Heart left ventricle (tissue), 13 donors: Measurements from ENCODE around the gene CDC42.

Experiments
- POLR2A ChIP-seq, 2 donors: fragments of 450-650 bp; IDR thresholded peaks; one replicate each; pipeline ENCODE4 v1.6.1; 2017; ENCODE audit warnings: antibody characterized with exemption in 2 of 2, mild to moderate bottlenecking in 2 of 2, moderate library complexity in 2 of 2
- TF ChIP-seq, protein P1 (sequence below), 12 donors: fragments of 200-600 bp; sonication (generic) in 4 of 12; IDR thresholded peaks; one replicate each; pipeline versions ENCODE4 v1.5.0 to v1.8.0; 2018 to 2022; ENCODE audit warnings: antibody characterized with exemption in 12 of 12, mild to moderate bottlenecking in 5 of 12
- donor health status: ischemic (EF 13 %, LVEDD 7.1; RV severe dilation, severe dysfunction).
- donor health status: DM: no; HTN: yes; CAD: no.
- donor health status: DM: no; HTN: no; CAD: no.
- donor health status: ischemic (EF 25% LVEDD 6.9; RV normal size, moderate dysfunction).
- donor health status: ischemic (EF 25% LVEDD 5.7; RV mildly dilated, moderate dysfunction).
- donor health status: ischemic (EF 35%, LVEDD 5.7; RV mildly dilated, moderate dysfunction).
- donor health status: nonischemic (EF 11% LVEDD 7.7; RV severe dilation, severe dysfunction).
- donor health status: DM: yes; HTN: yes; CAD: no.
- donor health status: PGD.
- donor health status: ischemic (EF 29% LVEDD 5.4; RV normal size, mild dysfunction).
- donor health status: nonischemic (EF 23%, LVEDD 6.1; RV moderate dilation, normal function).

DNA sequence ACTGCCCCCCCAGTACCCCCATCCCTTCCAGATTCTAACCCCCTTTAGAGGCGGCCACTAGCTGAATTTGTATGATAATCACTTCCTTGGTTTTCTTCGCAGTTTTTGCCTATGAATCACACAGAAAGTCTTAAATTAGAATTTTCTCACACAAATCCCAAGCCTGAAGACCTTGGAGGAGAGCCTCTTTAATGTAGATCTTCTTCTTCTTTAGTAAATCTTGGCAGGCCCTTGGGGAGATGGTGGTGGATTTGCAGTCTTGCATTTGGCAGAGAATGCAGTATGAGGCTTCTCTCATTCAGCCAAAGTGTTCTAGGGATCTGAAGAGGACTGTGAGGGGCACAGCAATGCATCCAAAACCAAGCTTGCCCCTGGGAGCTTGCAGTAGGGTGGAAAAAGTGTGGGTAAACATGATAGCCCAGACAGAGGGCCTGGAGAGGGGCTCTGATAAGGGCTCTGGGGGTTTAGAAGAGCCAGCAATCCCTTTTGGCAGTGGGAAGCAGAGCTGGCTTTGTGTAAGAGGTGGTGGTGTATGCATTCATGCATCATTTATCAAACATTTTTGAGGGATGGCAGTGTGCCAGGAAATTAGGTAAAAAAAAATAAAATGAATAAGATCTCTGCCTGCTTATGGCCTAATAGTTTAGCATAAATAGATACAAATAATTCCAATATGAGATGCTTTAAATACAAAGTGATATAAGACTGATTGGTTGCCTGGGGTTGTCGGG, 7.7 kb upstream of the CDC42 start:
- TF ChIP-seq, protein P1, sequence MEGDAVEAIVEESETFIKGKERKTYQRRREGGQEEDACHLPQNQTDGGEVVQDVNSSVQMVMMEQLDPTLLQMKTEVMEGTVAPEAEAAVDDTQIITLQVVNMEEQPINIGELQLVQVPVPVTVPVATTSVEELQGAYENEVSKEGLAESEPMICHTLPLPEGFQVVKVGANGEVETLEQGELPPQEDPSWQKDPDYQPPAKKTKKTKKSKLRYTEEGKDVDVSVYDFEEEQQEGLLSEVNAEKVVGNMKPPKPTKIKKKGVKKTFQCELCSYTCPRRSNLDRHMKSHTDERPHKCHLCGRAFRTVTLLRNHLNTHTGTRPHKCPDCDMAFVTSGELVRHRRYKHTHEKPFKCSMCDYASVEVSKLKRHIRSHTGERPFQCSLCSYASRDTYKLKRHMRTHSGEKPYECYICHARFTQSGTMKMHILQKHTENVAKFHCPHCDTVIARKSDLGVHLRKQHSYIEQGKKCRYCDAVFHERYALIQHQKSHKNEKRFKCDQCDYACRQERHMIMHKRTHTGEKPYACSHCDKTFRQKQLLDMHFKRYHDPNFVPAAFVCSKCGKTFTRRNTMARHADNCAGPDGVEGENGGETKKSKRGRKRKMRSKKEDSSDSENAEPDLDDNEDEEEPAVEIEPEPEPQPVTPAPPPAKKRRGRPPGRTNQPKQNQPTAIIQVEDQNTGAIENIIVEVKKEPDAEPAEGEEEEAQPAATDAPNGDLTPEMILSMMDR (IDR thresholded peaks at IDR 0.05): no peak
- no peak for TF ChIP-seq POLR2A (IDR thresholded peaks at IDR 0.05)
